HepG2 (cell line): ENCODE results near the gene NMNAT1. TPM values are rescaled to one million over a fixed set of nuclear protein-coding genes. Genes with fewer than 3 reads are reported as not detected.

Experiments
- NAIF1 ChIP-seq: sonication (generic); formaldehyde crosslinking; IDR thresholded peaks from 2 replicates; pipeline ENCODE4 v1.5.0; 2020; ENCODE audit warnings: mild to moderate bottlenecking, missing genetic modification reagents, borderline replicate concordance
- NFE2L1 ChIP-seq: sonication (generic); formaldehyde crosslinking; IDR thresholded peaks from 2 replicates; pipeline ENCODE4 v1.4.0; 2020; ENCODE audit warnings: missing genetic modification reagents, mild to moderate bottlenecking, borderline replicate concordance
- NR0B2 ChIP-seq: sonication (generic); formaldehyde crosslinking; IDR thresholded peaks from 2 replicates; pipeline ENCODE4 v1.4.0; 2020; ENCODE audit warnings: mild to moderate bottlenecking, missing genetic modification reagents
- ZNF275 ChIP-seq: sonication (generic); formaldehyde crosslinking; IDR thresholded peaks from 2 replicates; pipeline ENCODE4 v1.8.0; 2022; ENCODE audit warnings: missing genetic modification reagents, mild to moderate bottlenecking, inconsistent platforms, borderline replicate concordance
- ZNF703 ChIP-seq: sonication (generic); formaldehyde crosslinking; IDR thresholded peaks from 2 replicates; pipeline ENCODE4 v1.5.1; 2020; ENCODE audit warnings: missing genetic modification reagents, mild to moderate bottlenecking, moderate library complexity, borderline replicate concordance
- polyA plus RNA-seq, 8 experiments: library from polyadenylated mRNA; depleted of rRNA in 3 of 8; stranded (reverse) in 7 of 8; unstranded in 1 of 8; fragments of >200 nt; fragmentation: Illumina TruSeq in 4 of 8; extraction: Trizol in 4 of 8; gene quantifications; 2 replicates each; pipeline versions ENCODE4 v1.2.1 to v1.2.3, GENCODE V29; 2011 to 2016; ENCODE audit warnings: low read depth in 4 of 8, missing spikeins in 1 of 8, mixed read lengths in 1 of 8; ENCODE audit not compliant: insufficient read depth in 1 of 8
- total RNA-seq, 5 experiments: library from RNA; depleted of rRNA; stranded (reverse); fragments of >200 nt; fragmentation: Illumina TruSeq; extraction: Trizol; gene quantifications; 2 replicates each; pipeline ENCODE4 v1.2.3, GENCODE V29; 2016; ENCODE audit warnings: low read depth in 1 of 5
- TF ChIP-seq, protein P1 (sequence below): sonication (generic); formaldehyde crosslinking; IDR thresholded peaks from 2 replicates; pipeline ENCODE4 v1.4.0; 2020; ENCODE audit warnings: mild to moderate bottlenecking, missing genetic modification reagents
- TF ChIP-seq, protein P2 (sequence below): sonication (generic); formaldehyde crosslinking; IDR thresholded peaks from 2 replicates; pipeline ENCODE4 v1.4.0; 2020; ENCODE audit warnings: mild to moderate bottlenecking, missing genetic modification reagents
- TF ChIP-seq, protein P3 (sequence below): sonication (generic); formaldehyde crosslinking; conservative IDR thresholded peaks from 2 replicates; pipeline ENCODE4 v1.4.0; 2020; ENCODE audit warnings: missing genetic modification reagents
- TF ChIP-seq, protein P4 (sequence below): IDR thresholded peaks from 2 replicates; pipeline ENCODE4 v1.6.1; 2016; ENCODE audit warnings: low read depth

Gene NMNAT1
- total and polyA plus RNA-seq, 2 of the 13 experiments (the other 11 are each of a cell fraction or from before 2014, with no cell fraction given) = 5.6 to 12.2 TPM

DNA sequence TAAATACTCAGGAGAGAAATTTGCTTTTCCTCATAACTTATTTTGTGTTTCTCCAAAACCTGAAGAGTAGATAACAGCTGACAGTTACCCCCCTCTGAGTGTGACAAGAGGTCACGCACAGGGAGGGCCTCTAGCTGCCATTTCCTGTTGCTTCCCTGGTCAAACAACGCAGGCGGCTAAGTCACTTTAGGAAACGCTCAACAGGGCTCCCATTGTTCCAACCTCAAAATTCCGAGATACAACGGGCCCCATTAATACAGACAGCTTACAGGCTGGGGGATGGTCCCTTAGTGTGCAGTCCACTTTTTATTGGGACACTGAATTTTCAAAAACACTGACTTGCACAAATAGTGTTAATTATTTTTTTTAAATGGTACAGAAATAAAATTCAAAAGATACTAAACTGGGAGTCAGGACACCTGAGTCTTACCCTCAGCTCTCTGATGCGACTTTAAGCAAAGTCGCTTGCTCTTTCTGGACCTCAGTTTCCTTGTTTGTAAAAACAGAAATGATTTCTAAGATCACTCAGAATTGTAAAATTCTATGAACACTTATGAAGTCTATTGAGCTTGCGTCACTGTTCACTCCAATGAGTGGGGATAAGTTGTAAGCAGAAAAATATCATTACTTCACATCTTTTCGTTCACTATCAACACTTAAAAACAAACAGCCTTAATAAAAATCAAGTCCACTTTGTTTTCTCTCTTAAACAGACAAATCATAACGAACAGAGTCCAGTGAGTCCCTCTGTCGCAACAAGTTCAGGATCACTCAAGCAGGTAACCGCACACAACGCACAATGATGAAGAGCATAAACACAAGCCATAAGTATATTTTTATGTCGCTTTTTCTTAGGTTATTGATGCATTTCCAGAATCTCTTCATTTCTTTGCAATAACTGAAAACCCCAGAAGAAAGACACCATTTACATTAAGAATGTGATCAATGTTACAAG is 13.6 kb upstream of the NMNAT1 start (continued):
- no peak for TF ChIP-seq NR0B2
- TF ChIP-seq, protein P1, sequence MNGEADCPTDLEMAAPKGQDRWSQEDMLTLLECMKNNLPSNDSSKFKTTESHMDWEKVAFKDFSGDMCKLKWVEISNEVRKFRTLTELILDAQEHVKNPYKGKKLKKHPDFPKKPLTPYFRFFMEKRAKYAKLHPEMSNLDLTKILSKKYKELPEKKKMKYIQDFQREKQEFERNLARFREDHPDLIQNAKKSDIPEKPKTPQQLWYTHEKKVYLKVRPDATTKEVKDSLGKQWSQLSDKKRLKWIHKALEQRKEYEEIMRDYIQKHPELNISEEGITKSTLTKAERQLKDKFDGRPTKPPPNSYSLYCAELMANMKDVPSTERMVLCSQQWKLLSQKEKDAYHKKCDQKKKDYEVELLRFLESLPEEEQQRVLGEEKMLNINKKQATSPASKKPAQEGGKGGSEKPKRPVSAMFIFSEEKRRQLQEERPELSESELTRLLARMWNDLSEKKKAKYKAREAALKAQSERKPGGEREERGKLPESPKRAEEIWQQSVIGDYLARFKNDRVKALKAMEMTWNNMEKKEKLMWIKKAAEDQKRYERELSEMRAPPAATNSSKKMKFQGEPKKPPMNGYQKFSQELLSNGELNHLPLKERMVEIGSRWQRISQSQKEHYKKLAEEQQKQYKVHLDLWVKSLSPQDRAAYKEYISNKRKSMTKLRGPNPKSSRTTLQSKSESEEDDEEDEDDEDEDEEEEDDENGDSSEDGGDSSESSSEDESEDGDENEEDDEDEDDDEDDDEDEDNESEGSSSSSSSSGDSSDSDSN (CRISPR knock-in tag) = no peak
- TF ChIP-seq, protein P2, sequence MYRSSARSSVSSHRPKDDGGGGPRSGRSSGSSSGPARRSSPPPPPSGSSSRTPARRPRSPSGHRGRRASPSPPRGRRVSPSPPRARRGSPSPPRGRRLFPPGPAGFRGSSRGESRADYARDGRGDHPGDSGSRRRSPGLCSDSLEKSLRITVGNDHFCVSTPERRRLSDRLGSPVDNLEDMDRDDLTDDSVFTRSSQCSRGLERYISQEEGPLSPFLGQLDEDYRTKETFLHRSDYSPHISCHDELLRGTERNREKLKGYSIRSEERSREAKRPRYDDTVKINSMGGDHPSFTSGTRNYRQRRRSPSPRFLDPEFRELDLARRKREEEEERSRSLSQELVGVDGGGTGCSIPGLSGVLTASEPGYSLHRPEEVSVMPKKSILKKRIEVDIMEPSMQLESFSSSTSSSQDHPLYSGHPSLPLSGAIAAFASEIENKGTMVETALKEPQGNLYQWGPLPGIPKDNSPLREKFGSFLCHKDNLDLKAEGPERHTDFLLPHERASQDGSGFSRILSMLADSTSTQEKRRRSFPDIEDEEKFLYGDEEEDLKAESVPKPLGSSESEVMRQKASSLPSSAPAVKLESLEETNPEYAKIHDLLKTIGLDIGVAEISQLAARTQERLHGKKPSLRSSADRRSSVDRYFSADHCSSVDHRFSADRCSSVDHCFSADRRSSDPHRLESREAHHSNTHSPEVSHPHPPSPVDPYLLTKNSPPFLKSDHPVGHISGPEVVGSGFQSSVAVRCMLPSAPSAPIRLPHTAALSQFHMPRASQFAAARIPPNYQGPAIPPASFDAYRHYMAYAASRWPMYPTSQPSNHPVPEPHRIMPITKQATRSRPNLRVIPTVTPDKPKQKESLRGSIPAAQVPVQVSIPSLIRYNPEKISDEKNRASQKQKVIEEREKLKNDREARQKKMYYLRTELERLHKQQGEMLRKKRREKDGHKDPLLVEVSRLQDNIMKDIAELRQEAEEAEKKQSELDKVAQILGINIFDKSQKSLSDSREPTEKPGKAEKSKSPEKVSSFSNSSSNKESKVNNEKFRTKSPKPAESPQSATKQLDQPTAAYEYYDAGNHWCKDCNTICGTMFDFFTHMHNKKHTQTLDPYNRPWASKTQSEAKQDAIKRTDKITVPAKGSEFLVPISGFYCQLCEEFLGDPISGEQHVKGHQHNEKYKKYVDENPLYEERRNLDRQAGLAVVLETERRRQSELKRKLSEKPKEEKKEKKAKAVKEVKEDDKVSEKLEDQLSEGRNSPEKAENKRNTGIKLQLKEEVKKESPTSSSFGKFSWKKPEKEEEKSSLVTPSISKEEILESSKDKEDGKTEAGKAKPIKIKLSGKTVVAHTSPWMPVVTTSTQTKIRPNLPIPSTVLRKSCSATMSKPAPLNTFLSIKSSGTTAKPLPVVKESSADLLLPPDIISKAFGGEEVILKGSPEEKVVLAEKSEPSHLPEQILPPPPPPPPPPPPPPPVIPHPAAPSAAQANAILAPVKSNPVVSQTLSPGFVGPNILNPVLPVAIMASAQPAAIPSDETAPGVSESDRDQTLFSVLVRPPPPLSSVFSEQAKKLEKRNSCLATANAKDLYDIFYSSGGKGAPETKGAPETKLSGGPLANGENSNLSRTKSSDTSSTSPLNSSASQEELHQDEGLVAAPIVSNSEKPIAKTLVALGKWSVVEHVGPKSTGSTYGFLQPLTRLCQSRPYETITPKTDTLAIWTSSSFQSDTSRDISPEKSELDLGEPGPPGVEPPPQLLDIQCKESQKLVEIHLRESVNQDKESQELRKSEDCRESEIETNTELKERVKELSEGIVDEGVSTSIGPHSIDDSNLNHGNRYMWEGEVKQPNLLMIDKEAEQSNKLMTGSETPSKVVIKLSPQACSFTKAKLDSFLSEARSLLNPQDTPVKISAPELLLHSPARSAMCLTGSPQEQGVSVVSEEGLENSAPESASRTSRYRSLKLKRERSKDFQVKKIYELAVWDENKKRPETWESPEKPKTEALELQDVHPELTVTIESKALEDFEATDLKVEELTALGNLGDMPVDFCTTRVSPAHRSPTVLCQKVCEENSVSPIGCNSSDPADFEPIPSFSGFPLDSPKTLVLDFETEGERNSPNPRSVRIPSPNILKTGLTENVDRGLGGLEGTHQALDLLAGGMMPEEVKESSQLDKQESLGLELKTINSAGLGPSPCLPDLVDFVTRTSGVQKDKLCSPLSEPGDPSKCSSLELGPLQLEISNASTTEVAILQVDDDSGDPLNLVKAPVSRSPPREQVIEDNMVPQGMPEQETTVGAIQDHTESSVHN (CRISPR knock-in tag) = no peak
- TF ChIP-seq, protein P3, sequence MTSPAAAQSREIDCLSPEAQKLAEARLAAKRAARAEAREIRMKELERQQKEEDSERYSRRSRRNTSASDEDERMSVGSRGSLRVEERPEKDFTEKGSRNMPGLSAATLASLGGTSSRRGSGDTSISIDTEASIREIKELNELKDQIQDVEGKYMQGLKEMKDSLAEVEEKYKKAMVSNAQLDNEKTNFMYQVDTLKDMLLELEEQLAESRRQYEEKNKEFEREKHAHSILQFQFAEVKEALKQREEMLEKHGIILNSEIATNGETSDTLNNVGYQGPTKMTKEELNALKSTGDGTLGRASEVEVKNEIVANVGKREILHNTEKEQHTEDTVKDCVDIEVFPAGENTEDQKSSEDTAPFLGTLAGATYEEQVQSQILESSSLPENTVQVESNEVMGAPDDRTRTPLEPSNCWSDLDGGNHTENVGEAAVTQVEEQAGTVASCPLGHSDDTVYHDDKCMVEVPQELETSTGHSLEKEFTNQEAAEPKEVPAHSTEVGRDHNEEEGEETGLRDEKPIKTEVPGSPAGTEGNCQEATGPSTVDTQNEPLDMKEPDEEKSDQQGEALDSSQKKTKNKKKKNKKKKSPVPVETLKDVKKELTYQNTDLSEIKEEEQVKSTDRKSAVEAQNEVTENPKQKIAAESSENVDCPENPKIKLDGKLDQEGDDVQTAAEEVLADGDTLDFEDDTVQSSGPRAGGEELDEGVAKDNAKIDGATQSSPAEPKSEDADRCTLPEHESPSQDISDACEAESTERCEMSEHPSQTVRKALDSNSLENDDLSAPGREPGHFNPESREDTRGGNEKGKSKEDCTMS (CRISPR knock-in tag) = no peak
- TF ChIP-seq, protein P4, sequence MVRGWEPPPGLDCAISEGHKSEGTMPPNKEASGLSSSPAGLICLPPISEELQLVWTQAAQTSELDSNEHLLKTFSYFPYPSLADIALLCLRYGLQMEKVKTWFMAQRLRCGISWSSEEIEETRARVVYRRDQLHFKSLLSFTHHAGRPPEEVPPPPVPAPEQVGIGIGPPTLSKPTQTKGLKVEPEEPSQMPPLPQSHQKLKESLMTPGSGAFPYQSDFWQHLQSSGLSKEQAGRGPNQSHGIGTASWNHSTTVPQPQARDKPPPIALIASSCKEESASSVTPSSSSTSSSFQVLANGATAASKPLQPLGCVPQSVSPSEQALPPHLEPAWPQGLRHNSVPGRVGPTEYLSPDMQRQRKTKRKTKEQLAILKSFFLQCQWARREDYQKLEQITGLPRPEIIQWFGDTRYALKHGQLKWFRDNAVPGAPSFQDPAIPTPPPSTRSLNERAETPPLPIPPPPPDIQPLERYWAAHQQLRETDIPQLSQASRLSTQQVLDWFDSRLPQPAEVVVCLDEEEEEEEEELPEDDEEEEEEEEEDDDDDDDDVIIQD (CRISPR knock-in tag) = peak; percentile 51; the same call in 1 of the 2 replicates
- TF ChIP-seq NAIF1 = no peak
- TF ChIP-seq ZNF703 (CRISPR knock-in tag) = no peak
- no peak; the same call in 1 of the 2 replicates for TF ChIP-seq ZNF275 (CRISPR knock-in tag)
- TF ChIP-seq NFE2L1 = no peak
